GM12801 (cell line): ENCODE measurements around the gene INPP5D.

ENCODE experiments used
- CTCF ChIP-seq: IDR thresholded peaks from one replicate; pipeline ENCODE4 v1.5.1; 2011; ENCODE audit warnings: control low read depth; ENCODE audit not compliant: insufficient read length; ENCODE audit errors: extremely low read depth

Gene INPP5D

GRCh38 chr2:233025706-233026105 lies 34.4 kb upstream of the INPP5D start:
- TF ChIP-seq CTCF: no peak

- TF ChIP-seq CTCF: no peak
Measured at GRCh38 chr2:233026198-233026813, 33.8 kb upstream of the INPP5D start.

- no peak for TF ChIP-seq CTCF
Measured at GRCh38 chr2:233029321-233029720, 30.8 kb upstream of the INPP5D start.

GRCh38 chr2:233031556-233032500 lies 28.3 kb upstream of the INPP5D start:
- TF ChIP-seq CTCF: no peak

GRCh38 chr2:233032551-233033320 lies 27.4 kb upstream of the INPP5D start, which contains the start of gene NEU2:
Gene NEU2 (plus strand): TSS chr2:233032672. CDS start chr2:233032672, 0 bp downstream.
- no peak for TF ChIP-seq CTCF

- no peak for TF ChIP-seq CTCF
Measured at GRCh38 chr2:233033672-233034071, 26.5 kb upstream of the INPP5D start.
